ENCODE results near the gene TACR1. TPM values are rescaled to one million over a fixed set of nuclear protein-coding genes. Genes with fewer than 3 reads are reported as not detected.

TACR1 gene
- polyA plus RNA-seq, 3 donors: 0.18 to 1.6 (median 1.2) TPM

DNA sequence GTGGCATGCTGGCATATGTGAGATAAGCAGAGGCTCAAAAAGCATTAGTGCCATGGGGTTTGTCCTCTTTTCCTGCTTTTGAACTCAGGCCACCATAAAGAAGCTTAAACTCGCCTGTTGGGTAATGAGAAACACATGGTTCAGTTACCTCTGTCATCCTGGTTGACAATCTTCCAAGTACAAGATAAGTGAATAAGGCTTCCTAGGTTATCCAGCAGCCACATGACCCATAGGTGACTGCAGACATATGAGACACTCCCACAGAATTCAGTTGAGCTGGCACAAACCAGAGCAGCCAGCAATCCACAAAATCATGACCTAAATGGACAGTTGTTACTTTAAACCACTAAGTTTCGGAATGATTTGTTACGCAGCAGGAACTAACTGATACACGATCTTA, 97.3 kb downstream of the TACR1 start:
- no peak overlapping the region for H3K27ac ChIP-seq (ENCODE audit: low read depth, low read length)
- WGBS, 3 donors: 91 to 98% (median 95%) methylated on average over 4 of the region's 4 CpGs

DNA sequence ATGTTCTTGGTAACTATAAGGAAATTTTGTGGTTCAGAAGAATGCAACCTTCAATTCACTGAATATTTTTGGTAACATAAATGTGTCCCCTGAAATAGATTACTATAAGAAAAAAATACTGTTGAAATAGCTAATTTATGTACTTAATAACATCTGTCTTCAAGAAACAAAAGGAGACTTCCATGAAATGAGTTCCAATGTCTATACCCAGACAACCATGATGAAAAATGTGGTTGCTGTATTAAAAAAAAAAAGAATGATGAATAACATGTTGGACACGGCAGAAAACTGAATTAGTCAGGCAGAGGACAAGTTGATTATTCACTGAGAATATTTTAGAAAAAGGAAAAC, 98.5 kb downstream of the TACR1 start:
- 28 to 67% (median 49%) methylated on average over 1 of the region's 1 CpG for WGBS, 3 donors
- H3K27ac ChIP-seq (ENCODE audit: low read depth, low read length): no peak overlapping the region

DNA sequence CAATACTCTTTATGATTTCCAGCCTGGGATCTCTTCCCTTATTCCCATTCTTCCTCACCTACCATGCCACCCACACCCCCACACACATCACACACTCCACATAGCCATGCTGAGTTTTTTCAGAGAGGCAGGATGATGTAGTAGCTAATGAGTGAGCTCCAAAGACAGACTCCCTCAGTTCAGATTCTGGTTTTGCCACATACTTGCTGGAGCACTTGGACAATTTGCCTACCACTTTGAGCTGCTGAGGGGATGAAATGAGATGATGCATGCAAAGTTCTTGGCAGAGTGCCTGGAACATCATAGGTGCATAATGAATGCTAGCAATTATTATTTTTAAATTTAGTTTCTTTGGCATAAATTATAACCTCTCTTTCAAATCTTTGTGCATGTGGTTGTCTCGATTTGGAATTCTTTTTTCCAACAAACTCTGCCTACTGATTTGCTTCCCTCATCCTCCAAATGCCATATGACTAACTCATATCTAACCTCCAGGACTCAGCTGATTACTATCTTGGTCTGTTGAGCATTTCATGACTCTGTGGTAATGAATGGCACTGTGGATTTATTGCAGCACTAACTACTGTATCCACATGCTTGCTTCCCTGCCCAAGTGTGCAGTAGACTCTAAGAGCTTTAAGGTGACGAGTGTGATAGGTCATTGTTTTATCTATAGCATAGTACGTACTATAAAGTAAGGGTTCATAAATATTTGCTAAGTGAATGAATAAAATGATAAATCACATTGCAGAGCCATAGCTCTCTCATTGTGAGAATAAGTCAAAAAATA, 99.1 kb downstream of the TACR1 start:
- WGBS, 3 donors: 75 to 87% (median 79%) methylated on average over 3 of the region's 3 CpGs
- H3K27ac ChIP-seq (ENCODE audit: low read depth, low read length): no peak overlapping the region

DNA sequence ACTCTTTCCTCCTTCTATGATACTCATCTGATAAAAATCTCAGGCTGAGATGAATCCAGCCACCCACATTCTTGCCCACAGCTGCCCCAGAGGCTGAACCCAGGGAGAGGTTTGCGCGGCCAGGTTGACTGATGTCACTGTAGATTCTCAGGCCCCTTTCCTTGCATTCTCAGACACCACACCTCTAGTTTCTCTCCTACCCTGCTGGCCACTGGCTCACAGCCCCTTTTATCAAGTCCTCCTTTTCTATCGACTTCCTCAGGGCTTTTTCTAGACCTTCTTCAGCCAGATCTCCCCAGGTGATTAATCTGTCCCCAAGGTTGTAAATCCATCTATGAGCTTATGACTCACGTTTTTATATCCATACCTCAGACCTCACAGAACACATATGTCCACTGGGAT, 99.8 kb downstream of the TACR1 start:
- H3K27ac ChIP-seq (ENCODE audit: low read depth, low read length): no peak overlapping the region
- 69 to 91% (median 85%) methylated on average over 4 of the region's 4 CpGs for WGBS, 3 donors

DNA sequence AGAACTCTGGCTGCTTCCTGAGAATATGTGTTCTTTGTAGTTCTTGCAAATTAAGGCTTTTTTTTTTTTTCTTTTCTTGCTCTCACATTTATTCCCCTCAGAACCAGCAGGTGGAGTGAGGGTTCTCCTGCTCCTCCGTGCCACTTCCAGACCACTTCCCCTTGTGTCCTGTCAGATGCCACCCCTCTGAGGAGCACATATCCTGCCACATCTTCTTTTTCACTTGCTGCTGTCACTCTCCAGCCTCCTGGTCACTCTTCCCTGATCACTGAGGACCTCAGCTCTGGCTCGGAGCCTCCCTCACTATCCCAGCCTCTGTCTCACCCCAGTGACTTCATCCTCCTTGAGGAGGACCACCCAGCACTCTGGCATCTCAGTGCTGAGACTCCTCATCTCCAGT, 100.5 kb downstream of the TACR1 start:
- 30 to 36% (median 36%) methylated on average over 2 of the region's 2 CpGs for WGBS, 3 donors
- H3K27ac ChIP-seq (ENCODE audit: low read depth, low read length): no peak overlapping the region

DNA sequence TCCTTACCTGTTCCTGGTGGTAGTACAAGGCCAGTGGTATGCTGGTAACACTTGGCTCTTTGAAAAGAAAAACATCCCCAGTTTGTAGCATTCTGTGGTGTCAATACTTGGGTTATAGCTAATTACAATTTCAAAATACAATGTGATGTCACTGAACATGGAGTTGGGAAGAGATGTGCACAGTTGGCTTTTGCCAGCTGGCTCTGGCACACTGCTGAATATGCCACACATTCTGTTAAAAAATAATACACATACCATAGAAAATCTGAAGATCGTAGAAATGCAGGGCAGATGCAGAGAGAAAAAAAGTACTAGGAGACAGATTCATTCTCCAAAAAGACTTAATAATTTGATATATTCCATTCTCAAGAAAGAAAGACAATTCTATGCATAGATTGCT, 101.5 kb downstream of the TACR1 start:
- no peak overlapping the region for H3K27ac ChIP-seq (ENCODE audit: low read depth, low read length)
- 73 to 83% (median 75%) methylated on average over 1 of the region's 1 CpG for WGBS, 3 donors

DNA sequence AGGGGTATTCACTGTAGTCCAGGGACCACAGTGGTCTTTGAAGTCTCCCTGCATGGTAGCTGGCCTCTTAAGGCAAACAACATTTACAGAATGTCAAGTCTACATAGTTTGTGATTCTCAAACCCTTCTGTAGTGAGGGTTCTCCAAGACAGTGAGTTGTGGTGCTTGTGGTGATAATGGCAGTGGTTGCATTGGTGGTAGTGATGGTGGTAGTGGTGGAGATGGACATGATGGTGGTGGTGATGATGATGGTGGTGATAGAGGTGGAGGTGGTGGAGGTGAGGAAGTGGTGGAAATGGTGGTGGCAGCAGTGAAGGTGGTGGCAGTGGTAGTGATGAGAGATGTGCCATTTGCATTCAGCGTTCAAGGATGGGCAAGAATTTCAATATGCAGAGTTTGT, 104.9 kb downstream of the TACR1 start:
- WGBS, 3 donors: 87 to 100% (median 100%) methylated on average over 1 of the region's 1 CpG
- no peak overlapping the region for H3K27ac ChIP-seq (ENCODE audit: low read depth, low read length)

DNA sequence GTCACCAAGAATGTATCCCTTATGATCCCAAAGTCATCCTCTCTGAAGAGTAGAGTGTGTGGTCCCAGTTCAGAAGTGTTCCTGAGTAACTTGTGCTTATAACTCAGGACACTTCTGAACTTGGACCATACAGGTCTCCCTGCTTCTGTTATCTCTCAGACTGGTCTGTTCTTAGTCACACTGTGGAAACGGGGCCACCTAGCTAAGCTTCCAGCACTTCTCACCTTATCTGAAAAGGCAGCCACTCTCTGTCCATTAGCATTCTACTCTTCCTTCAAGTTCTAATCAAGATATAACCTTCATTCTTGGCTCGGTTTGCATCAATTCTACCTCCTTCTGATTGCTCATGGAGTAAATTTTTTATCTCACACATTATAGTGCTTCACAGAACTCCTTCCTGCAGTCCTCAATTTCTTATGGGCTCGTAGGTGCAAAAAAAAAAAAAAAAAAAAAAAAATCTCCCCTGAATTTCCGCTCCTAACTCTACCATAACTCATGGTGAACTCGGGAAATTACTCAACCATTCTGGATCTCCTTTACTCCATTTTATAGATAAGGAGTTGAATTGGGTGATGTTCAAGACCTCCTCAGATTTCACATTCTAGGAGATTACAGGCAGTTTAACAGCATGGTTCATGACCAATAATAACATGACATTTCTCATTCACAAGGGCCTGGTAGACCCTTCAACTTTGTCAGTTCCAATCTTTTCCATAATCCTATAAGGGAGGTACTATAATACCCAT, 108.4 kb downstream of the TACR1 start:
- 87 to 92% (median 88%) methylated on average over 5 of the region's 5 CpGs for WGBS, 3 donors
- H3K27ac ChIP-seq (ENCODE audit: low read depth, low read length): no peak overlapping the region

DNA sequence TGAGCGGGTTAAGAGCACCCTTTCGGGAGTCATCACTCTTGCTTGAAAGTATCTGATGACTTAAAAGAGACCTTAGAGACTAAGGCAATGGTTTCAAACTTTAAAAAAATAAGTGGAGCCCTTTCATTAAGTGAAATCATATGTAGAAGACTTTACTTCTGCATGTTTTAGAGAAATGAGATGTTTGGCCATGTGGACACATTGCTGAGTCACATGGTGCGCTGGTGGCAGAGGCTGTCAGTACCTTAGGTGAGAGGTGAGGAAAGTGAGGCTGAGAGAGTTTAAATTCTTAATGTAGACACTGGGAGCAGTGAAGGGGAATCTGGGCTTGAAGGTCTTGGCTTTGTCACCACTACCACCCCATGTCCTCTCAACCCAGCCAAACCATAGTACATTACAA, 109.8 kb downstream of the TACR1 start:
- WGBS, 3 donors: 95 to 99% (median 99%) methylated on average over 3 of the region's 3 CpGs
- H3K27ac ChIP-seq (ENCODE audit: low read depth, low read length): no peak overlapping the region

DNA sequence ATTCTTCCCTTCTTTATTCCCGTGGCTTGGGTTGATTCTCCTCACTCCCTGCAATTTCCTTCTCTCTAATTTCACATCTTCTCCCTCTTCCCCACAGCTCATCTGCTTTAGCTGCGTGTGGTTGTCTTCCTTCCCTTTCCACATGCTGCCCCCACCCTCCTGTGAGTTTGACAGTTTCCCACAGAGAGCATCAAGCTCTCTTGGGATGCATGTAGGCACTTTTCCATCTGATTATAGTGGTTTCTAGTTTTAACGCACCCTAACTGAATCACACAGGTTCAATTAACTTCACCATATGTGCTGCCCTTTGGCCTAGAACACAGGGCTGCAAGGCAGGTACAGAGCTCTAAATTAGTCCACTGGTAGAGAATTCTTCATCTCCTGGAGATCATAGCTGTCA, 110.5 kb downstream of the TACR1 start:
- WGBS, 3 donors: 68 to 85% (median 71%) methylated on average over 3 of the region's 3 CpGs
- no peak overlapping the region for H3K27ac ChIP-seq (ENCODE audit: low read depth, low read length)

DNA sequence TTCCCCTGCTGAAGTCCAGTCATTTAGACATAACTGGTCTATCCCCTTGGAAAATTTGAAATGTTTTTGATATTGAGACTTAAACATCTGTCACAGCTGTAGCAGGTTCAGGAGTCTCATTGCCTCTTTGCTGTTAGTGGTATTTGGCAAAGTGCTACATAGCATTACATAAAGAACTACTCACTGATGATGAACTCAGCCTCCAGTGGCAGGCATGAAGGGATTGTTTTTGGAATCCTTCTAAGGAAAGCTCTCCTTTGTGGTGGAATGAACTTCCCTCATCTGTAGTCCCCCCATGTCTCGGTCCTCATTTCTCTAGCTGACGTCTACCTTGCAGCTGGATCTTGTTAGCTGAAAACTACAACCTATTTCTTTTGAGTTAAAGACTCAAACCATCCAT, 111.6 kb downstream of the TACR1 start:
- WGBS, 3 donors: 82 to 92% (median 87%) methylated on average over 2 of the region's 2 CpGs
- no peak overlapping the region for H3K27ac ChIP-seq (ENCODE audit: low read depth, low read length)

DNA sequence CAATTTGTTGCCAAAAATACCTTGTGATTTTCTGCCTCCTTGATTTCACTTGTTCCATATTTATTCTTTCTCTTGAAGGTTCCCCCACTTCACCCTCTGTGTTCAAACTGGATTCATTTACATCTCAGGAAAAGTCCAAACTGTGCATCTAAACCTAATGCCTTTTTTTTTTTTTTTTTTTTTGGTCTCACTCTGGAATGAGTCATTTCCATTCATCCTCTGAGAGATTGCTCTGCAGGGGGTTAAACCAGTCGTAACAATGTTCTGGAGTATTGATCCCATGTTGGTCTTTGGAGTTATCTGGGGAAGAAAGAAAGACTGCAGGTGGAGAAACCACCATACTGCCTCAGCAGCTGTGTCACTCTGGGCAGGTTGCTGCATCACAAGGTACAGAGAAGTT, 119.7 kb downstream of the TACR1 start:
- H3K27ac ChIP-seq (ENCODE audit: low read depth, low read length): no peak overlapping the region
- 54 to 81% (median 76%) methylated on average over 1 of the region's 1 CpG for WGBS, 3 donors

DNA sequence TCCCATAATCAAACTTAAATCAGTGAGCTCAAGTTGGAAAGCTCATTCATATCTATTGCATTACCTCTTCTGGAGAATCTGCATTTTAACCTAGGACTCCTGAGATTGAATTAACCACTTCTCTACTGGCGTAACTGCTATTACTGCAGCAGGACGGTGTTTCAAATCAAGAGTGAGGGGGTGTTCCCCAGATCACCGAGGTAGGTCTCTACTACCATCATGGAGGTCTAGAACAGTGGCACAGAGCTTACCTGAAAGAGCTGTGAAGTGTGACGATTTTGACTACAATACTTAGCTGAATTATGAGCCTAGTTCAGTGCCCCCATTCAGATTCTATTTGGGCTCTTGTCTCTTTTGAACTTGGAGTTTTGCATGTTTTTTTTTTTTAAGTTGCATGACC, 121.4 kb downstream of the TACR1 start:
- H3K27ac ChIP-seq (ENCODE audit: low read depth, low read length): no peak overlapping the region
- WGBS, 3 donors: 80 to 95% (median 94%) methylated on average over 4 of the region's 4 CpGs

DNA sequence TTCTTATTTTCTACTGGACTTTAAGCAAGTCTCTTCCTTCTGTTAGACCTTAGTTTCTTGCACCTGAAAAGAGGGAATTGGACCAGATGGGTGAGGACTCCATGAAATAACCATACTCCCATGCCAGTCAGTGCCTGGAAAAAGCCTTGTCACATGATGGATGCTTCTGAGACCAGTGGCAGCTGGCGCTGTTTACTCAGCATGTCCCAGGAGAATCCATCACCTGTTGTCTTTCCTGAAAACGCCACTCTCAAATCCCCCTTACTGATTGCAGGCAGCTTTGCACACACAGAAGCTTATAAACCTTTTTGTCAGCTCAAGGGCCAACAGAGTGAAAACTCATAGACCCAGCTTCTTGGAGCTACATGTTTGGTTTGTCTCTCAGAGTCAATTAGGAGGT, 123.2 kb downstream of the TACR1 start:
- no peak overlapping the region for H3K27ac ChIP-seq (ENCODE audit: low read depth, low read length)
- whole genome bisulfite sequencing, 3 donors: 57 to 86% (median 83%) methylated on average over 2 of the region's 2 CpGs

DNA sequence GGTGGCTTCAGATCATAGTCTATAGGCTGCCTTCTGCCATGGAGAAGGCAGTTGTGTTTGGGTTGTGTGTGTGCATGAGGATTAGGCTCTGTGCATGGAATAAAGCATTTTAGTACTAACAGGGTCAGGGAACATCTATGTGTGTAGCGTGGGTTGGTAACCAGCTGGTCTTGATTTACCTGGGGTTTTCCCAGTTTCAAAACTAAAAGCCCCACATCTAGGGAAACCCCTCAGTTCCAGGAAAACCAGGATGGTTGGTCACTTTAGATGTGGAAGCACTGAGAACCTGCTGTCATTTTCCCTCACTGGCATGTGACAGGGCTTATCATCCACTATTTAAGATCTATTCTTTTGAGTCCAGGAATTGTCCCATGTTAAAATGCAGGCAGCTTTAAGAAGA, 124.6 kb downstream of the TACR1 start:
- WGBS, 3 donors: 90 to 95% (median 91%) methylated on average over 1 of the region's 1 CpG

DNA sequence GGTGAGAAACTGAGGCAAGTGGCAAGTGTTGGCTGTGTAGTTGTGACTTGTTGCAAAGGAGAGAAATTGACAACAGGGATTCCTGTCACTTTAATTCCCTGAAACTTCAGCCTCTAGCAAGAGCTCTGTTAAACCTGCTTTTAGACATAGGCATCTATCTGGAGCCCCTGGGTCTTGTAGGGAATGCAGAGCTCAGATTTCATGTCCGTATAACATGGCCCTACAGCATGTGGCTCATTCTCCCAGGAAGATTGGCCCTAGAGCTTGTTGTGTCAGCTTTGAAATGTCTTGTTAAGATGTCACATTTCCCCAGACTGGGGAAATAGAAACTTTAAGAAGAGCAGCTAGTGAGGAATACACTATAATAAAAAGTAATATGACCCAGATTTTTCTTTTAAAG, 125.1 kb downstream of the TACR1 start:
- WGBS, 3 donors: 72 to 84% (median 73%) methylated on average over 1 of the region's 1 CpG
- no peak overlapping the region for H3K27ac ChIP-seq (ENCODE audit: low read depth, low read length)

More for the DNA sequence above, 124.6 kb downstream of the TACR1 start:
- H3K27ac ChIP-seq (ENCODE audit: low read depth, low read length): no peak overlapping the region

DNA sequence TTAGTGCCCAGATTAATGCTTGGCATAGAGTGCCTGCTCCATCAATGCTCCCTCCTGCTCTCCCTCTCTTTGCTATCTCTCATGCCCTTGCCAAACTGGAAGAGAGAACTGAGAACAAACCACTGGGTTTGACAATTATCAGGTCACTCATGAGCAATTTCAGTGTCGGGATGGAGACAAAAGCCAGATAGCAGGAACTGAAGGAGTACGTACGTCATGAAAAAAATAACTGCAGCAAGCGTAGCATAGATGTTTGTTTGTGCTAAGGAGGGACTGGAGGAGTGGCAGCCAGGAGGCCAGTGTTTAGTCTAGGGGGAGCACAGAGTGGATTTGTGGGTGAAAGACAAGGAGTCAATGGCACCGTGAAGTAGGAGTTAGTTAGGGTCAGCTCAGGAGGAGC, 127.6 kb downstream of the TACR1 start:
- 80 to 89% (median 82%) methylated on average over 5 of the region's 5 CpGs for WGBS, 3 donors
- H3K27ac ChIP-seq (ENCODE audit: low read depth, low read length): no peak overlapping the region

DNA sequence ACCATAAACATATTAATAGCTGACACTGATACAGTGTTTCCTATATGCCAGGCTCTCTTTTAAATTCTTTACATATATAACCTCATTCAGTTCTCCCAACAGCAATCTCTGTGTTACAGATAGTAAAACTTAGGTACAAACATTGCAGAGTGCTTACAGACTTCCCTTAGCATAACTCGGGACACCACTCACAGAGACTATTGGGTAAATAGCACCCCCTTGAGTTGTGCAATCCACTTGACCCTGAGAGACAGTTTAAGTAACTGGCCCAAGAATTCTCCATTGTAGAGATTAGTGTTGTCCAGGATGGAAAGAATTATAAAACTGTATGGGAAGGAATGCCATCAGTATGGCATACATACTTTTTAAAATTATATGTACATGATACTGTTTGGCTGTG, 130.8 kb downstream of the TACR1 start:
- 28 to 92% (median 44%) methylated on average over 1 of the region's 1 CpG for WGBS, 3 donors
- no peak overlapping the region for H3K27ac ChIP-seq (ENCODE audit: low read depth, low read length)

DNA sequence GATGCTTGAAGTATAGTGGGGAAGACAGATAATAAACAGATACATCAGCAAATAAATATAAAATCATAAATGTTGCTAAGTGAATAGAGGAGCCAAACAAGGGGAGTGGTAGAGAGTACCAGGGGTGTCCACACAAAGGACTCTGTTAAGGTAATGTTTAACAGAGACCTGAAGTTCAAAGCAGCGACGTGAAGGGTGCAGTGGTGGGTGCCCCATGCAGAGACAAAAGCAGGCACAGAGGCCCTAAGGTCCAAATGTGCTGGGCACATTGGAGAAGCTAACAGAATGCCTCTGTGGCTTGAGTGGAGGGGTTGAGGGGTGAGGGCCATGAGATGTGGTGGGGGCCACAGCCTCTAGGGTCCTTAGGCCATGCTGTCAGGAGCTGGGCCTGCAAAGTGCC, 131.8 kb downstream of the TACR1 start:
- no peak overlapping the region for H3K27ac ChIP-seq (ENCODE audit: low read depth, low read length)
- WGBS, 3 donors: 95 to 99% (median 95%) methylated on average over 2 of the region's 2 CpGs

All from adipose tissue (tissue), 3 donors.